Measurements from ENCODE around the gene ZSWIM1. TPM values are rescaled to one million over a fixed set of nuclear protein-coding genes. Genes with fewer than 3 reads are reported as not detected.

The ZSWIM1 gene
- total and polyA plus RNA-seq, 2 donors (not counting 1 experiment from before 2014, with no cell fraction given) = 5.4 to 15.7 TPM

GRCh38 chr20:45888681-45889080 is 7.7 kb downstream of the ZSWIM1 start:
- Histone ChIP-seq H3K4me1 (ENCODE audit: control insufficient read depth in 2 of 2, insufficient read depth in 2 of 2, low read length in 2 of 2) (peaks cover 24 to 29% of the 10 kb centered on the region in 2 donors), H3K27ac (ENCODE audit: low read length in 2 of 2) (no peak overlapping the region), H3K9ac (ENCODE audit: low read length) (no peak overlapping the region), H3K79me2 (ENCODE audit: control insufficient read depth, insufficient read depth, low read length) (peaks cover 16% of the 10 kb centered on the region), H4K20me1 (ENCODE audit: control insufficient read depth, insufficient read depth, low read length, poor library complexity, severe bottlenecking) (no peaks in the 10 kb centered on the region), H3K4me2 (replicated peaks; ENCODE audit: low read depth, low read length, poor library complexity, severe bottlenecking) (no peak overlapping the region), H3K36me3 (replicated peaks in 1 of 2; ENCODE audit: control extremely low read depth in 1 of 2, control insufficient read depth in 1 of 2, extremely low read depth in 1 of 2, insufficient read depth in 2 of 2, low read length in 1 of 2) (peaks cover 0 to 25% of the 10 kb centered on the region in 2 experiments), H3K9me3 (ENCODE audit: control extremely low read depth in 1 of 3, control insufficient read depth in 2 of 3, insufficient read depth in 1 of 3, low read length in 2 of 3) (no peaks in the 10 kb centered on the region), H2AFZ (ENCODE audit: insufficient read depth, low read depth, low read length, poor library complexity, severe bottlenecking) (no peak overlapping the region), H3K27me3 (replicated peaks in 1 of 4; ENCODE audit: control extremely low read depth in 1 of 4, control insufficient read depth in 3 of 4, insufficient read depth in 4 of 4, low read length in 3 of 4) (no peaks in the 10 kb centered on the region), H3K4me3 (ENCODE audit: control extremely low read depth in 1 of 5, extremely low read depth in 1 of 5, insufficient read depth in 1 of 5, low read depth in 2 of 5, low read length in 4 of 5) (no peak overlapping the region)
- peak overlapping the region; percentile 37 for H3K27ac Mint-ChIP-seq
- H3K27me3 Mint-ChIP-seq = no peaks in the 10 kb centered on the region
- ATAC-seq (ENCODE audit: low read depth) = no peak
- ChIA-PET POLR2A (interaction anchor here (5.3 kb wide), 1 partner anchor 46 kb away, joined by 41 read pairs; the partner anchor contains the start of gene PCIF1), CTCF (interaction anchor here (0.6 to 1.9 kb wide), 3 partner anchors 21 to 202 kb away, joined by 4 to 8 read pairs (median 8); no protein-coding TSS in a partner anchor)
- H3K9me3 Mint-ChIP-seq (ENCODE audit: insufficient read depth) = no peaks in the 10 kb centered on the region
- 82% methylated on average over 3 of the region's 3 CpGs for WGBS (ENCODE audit: insufficient coverage)
- DNase-seq = no peak
- TF ChIP-seq CTCF (IDR thresholded peaks at IDR 0.05) = no peak
- TF ChIP-seq EZH2 (IDR thresholded peaks at IDR 0.05; ENCODE audit: borderline replicate concordance, insufficient read depth, low read depth, low read length, poor library complexity, severe bottlenecking) = no peak
- H3K4me3 Mint-ChIP-seq = no peak overlapping the region
- peaks cover 36% of the 10 kb centered on the region for H3K4me1 Mint-ChIP-seq
- intact Hi-C loops (cut with micrococcal nuclease) = no loop called here
